ENCODE measurements around the gene UTP4.
"Not testable (repeated sequence)": the region's sequence is repeated elsewhere in the genome, so short reads cannot be mapped to it uniquely, and the experiment has no call there.

The UTP4 gene

DNA sequence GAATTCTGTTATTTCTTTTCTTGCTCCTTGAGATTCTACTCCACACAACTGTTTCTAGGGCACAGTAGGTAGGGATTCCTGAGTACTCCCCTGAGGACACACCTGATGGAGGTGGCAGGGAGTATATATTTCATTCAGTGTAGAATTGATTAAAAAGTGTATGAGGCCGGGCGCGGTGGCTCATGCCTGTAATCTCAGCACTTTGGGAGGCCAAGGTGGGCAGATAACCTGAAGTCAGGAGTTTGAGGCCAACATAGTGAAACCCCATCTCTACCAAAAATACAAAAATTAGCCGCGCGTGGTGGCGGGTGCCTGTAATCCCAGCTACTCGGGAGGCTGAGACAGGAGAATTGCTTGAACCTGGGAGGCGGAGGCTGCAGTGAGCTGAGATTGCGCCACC is 5.6 kb upstream of the UTP4 start:
- FAIRE-seq; DNase-seq (ENCODE audit: insufficient read length, low spot score): not testable (repeated sequence)

DNA sequence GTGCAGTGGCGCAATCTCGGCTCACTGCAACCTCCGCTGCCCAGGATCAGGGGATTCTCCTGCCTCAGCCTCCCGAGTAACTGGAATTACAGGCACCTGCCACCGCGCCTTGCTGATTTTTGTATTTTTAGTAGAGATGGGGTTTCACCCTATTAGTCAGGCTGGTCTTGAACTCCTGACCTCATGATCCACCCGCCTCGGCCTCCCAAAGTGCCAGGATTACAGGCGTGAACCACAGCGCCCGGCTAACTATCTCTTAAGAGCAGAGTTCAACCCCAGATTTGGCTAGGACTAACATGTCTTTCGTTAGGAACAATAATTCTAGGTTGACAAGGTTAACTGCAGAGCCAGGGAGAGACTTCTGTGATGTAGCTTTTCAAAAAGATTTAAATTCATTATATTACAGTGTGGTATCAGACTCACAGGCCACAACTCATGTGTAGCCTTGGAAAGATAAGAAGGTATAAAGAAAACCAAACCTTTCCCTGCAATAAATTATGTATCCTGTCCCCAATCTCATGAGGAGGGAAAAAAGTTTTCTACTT is 4.4 kb upstream of the UTP4 start:
- FAIRE-seq = no peak

GRCh38 chr16:69130461-69130860 is 2.0 kb upstream of the UTP4 start:
- no peak for FAIRE-seq
- DNase-seq (ENCODE audit: insufficient read length, low spot score) = no peak

More for the DNA sequence above, 4.4 kb upstream of the UTP4 start:
- DNase-seq (ENCODE audit: insufficient read length, low spot score) = no peak

GRCh38 chr16:69131167-69131838 is 1.1 kb upstream of the UTP4 start:
- DNase-seq (ENCODE audit: insufficient read length, low spot score) (peak; percentile 31), FAIRE-seq (no peak)

DNA sequence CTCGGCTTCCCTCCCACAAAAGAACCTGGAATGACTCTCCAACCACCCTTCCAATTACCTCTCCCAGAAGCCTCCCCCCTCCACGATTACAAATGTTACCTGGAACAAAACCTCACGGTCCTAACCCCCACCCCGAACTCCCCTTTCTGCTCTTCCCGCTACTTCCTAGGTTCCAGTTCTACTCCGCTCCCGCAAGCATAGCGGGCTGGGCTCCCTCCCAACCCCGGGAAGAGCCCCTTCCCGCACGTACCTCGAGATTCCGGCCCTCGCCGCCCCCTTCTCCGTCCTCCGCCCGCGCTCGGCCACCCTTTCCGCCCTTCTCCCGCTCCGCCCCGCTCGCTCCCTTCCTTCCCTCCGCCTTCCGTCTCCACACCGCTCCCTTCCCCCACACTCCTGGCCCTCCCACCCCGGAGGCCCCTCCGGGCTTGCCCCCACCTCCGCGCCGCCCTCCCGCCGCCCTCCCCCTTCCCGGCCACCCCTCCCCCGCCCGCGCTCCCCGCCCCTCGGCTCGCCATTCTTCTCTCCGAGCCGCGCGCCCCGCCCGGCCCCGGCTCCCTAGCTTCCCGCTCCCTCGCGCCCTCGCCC is 518 bp upstream of the UTP4 start:
- FAIRE-seq (no peak), DNase-seq (ENCODE audit: insufficient read length, low spot score) (peak; percentile 83)

GRCh38 chr16:69133373-69133954 is 1.0 kb downstream of the UTP4 start:
- FAIRE-seq = peak; percentile 37
- no peak for DNase-seq (ENCODE audit: insufficient read length, low spot score)

DNA sequence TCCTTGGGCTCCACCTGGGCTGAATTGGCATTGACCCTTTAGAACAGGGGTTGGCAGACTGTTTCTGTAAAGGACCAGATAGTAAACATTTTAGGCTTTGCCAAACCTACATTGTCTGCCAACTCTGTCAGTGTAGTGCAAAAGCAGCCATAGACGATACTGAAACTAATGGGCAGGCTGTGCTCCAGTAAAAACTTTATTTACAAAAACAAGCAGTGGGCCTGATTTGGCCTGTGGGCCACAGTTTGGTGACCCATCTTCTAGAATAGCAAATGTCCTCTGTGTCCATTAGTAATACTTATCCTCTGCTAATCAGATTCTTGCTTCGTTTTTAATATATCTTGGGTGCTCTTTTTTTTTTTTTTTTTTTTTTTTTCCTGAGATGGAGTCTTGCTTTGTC is 6.2 kb downstream of the UTP4 start:
- FAIRE-seq (no peak), DNase-seq (ENCODE audit: insufficient read length, low spot score) (no peak)

DNA sequence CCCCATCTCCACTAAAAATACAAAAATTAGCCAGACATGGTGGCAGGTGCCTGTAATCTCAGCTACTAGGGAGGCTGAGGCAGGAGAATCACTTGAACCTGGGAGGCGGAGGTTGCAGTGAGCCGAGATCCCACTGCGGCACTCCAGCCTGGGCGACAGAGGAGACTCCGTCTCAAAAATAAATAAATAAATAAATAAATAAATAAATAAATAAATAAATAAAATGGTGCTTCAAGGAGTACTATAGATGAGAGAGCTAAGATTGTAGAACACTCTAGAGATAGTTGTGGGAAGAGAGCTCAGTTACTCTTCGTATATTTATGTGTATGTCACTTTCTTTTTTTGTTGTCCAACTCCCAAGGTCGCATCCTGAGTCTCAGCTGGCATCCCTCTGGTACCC is 7.0 kb downstream of the UTP4 start:
- not testable (repeated sequence) for DNase-seq (ENCODE audit: insufficient read length, low spot score); FAIRE-seq

GRCh38 chr16:69141014-69141413 is 8.6 kb downstream of the UTP4 start:
- FAIRE-seq = no peak
- DNase-seq (ENCODE audit: insufficient read length, low spot score) = no peak

- FAIRE-seq = peak; percentile 4
These were observed 9.5 kb downstream of the UTP4 start for GRCh38 chr16:69141936-69142335.

GRCh38 chr16:69143116-69143515 is 10.7 kb downstream of the UTP4 start:
- no peak for FAIRE-seq

More at GRCh38 chr16:69141936-69142335, 9.5 kb downstream of the UTP4 start:
- DNase-seq (ENCODE audit: insufficient read length, low spot score) = no peak

DNA sequence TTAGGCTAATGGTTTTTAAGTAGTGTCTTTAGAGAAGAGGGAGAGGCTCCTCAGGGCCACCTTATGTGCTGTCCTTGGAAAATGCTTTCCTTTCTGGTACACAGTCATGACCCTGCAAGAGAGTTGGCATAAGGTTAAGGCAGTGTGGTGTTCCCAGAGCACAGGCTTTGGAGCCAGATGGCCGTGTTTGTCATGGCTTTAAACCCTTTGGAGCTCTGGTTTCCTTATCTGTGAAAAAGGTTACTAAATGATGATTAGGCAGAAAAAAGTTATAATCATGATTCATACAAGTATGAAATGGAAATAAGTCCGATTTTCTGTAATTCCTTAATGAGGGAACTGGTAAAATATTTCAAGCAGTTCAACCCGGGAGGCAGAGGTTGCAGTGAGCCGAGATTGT is 13.2 kb downstream of the UTP4 start:
- DNase-seq (ENCODE audit: insufficient read length, low spot score) (no peak), FAIRE-seq (no peak)

More at GRCh38 chr16:69143116-69143515, 10.7 kb downstream of the UTP4 start:
- no peak for DNase-seq (ENCODE audit: insufficient read length, low spot score)

- not testable (repeated sequence) for DNase-seq (ENCODE audit: insufficient read length, low spot score); FAIRE-seq
These were observed 17.2 kb downstream of the UTP4 start for GRCh38 chr16:69149621-69150020.

GRCh38 chr16:69150146-69150865 is 17.9 kb downstream of the UTP4 start:
- FAIRE-seq = peak; percentile 84
- peak; percentile 34 for DNase-seq (ENCODE audit: insufficient read length, low spot score)

- FAIRE-seq = no peak
These were observed 24.7 kb downstream of the UTP4 start for GRCh38 chr16:69157196-69157595.

GRCh38 chr16:69160192-69160591 is 27.7 kb downstream of the UTP4 start:
- DNase-seq (ENCODE audit: insufficient read length, low spot score) (no peak), FAIRE-seq (no peak)

More at GRCh38 chr16:69157196-69157595, 24.7 kb downstream of the UTP4 start:
- no peak for DNase-seq (ENCODE audit: insufficient read length, low spot score)

DNA sequence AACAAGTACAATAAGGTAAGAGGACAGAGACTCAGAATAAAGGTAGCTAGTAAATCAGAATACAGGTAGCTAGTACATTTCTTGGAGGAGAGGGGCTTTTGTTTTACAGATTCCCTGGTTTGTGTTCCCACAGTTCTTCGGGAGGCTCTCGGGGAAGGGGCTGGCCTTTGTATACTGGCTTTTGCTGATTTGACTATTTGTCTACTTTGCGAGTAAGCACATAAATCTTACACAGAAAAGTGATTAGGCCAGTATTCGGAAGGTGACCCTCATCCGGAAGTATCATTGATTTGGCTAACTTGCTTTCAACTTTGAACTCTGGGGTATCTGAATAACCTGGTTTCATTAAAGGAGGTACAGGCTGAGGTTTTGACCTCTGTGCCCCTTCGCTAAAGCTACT is 33.1 kb downstream of the UTP4 start:
- no peak for FAIRE-seq

GRCh38 chr16:69166221-69166833 is 33.9 kb downstream of the UTP4 start:
- DNase-seq (ENCODE audit: insufficient read length, low spot score) (no peak), FAIRE-seq (no peak)

More for the DNA sequence above, 33.1 kb downstream of the UTP4 start:
- no peak for DNase-seq (ENCODE audit: insufficient read length, low spot score)

DNA sequence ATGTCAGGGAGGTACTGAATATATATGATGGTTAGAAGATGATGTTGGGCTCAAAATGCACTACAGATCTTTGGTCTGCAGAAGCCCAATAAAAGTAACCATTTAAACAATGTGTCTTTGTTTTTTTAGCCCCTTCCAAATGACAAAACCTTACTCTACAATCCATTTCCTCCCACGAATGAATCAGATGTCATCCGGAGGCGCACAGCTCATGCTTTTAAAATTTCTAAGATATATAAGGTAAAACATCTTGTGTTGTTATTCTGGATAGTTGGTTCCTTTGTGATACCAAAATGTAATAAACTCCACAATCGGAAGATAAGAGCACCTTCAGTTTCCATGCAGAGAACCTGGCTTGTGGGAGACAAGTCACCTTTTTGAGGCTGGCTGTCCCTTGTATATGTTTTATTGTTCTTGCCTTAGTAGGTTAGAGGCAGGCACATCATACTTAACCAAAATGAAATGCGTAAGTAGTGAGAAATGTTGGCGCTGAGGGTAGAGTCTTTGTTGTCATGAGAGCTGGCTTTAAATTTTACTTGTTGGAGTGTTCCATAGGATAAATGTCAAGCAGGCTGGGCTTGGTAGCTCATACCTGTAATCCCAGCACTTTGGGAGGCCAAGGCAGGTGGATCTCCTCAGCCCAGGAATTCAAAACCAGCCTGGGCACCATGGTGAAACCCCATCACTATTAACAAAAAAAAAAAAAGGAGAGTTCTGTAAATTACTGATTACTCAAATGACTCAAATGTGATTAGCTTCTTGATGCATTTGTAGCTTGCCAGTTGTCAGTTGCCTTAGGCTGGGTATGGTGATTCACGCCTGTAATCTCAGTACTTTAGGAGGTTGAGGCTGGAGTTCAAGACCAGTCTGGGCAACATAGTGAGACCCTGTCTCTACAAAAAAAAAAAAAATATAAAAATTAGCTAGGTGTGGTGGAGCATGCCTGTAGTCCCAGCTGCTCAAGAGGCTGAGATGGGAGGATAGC is 34.8 kb downstream of the UTP4 start:
- FAIRE-seq = no peak
- no peak for DNase-seq (ENCODE audit: insufficient read length, low spot score)
